T-helper 1 cell treated with Interleukin-12 subunit alpha and Interleukin-12 subunit beta and Interleukin-4 antibody, amounts not matched to agents 30 μg/mL and 1 μg/mL, for 36 hours (primary cell): ENCODE results near the gene DELE1.

Experiments
- H3K27ac Mint-ChIP-seq: one replicate; pipeline ENCODE4 v1.8.0; 2021; ENCODE audit warnings: mild to moderate bottlenecking, mixed read lengths
- H3K27me3 Mint-ChIP-seq: one replicate; pipeline ENCODE4 v1.8.0; 2021; ENCODE audit warnings: low read depth, mixed read lengths
- H3K36me3 Mint-ChIP-seq: one replicate; pipeline ENCODE4 v1.8.0; 2021; ENCODE audit warnings: low read depth, mixed read lengths
- H3K4me1 Mint-ChIP-seq: one replicate; pipeline ENCODE4 v1.8.0; 2021; ENCODE audit warnings: low read depth, mixed read lengths
- H3K4me3 Mint-ChIP-seq: one replicate; pipeline ENCODE4 v1.8.0; 2021; ENCODE audit warnings: mild to moderate bottlenecking, moderate library complexity, mixed read lengths
- H3K9me3 Mint-ChIP-seq: one replicate; pipeline ENCODE4 v1.8.0; 2021; ENCODE audit warnings: mixed read lengths

DELE1 gene

GRCh38 chr5:141923448-141924313, at the start of gene DELE1:
Gene DELE1, plus strand, starts transcription at chr5:141923871. Its CDS starts 71 bp downstream, at chr5:141923942.
- Mint-ChIP-seq H3K4me1 (peaks cover 20% of the 10 kb centered on the region), H3K9me3 (no peaks in the 10 kb centered on the region), H3K4me3 (peak within 1 kb of the TSS; percentile 91), H3K27me3 (no peaks in the 10 kb centered on the region), H3K36me3 (peaks cover 24% of the 10 kb centered on the region), H3K27ac (peak within 1 kb of the TSS; percentile 90)

GRCh38 chr5:141873933-141874261, 49.8 kb upstream of the DELE1 start:
- no peak overlapping the region for H3K4me3 Mint-ChIP-seq
- H3K36me3 Mint-ChIP-seq = no peaks in the 10 kb centered on the region
- peaks cover 11% of the 10 kb centered on the region for H3K4me1 Mint-ChIP-seq
- H3K9me3 Mint-ChIP-seq = no peaks in the 10 kb centered on the region
- no peak overlapping the region for H3K27ac Mint-ChIP-seq
- H3K27me3 Mint-ChIP-seq = peaks cover 68% of the 10 kb centered on the region

DNA sequence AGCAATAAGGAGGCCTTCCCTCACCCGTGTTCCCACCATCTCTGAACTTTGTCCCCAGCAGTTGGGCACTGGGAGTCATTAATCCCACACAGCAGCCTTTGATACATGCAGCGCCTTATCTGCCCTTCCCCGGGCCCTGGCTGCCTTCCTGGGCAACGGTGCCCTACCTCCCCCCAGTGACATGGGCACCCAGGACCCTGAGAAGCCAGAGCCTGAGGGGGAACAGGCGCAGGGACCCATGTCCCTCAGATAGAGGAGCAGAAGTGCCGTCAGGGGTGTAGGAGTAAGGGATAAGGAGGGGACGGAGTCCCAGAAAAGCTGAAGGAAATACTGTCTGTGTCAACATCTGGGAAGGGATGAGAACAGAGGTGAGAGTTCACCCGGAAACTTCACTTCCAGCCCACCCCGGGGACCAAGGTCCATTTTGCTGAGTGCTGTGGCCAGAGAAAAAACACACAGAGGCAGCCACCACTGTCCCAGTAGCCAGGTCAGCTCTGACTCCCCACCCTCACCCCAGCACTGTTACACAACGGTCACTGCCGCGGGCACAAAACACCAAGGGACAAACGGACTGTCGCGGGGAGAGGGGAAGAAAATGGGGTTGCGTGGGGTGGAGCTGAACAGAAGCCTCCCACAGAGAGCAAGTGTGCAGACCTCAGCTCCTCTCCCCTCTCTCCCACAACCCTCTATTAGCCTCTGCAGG, 49.3 kb upstream of the DELE1 start:
- H3K27ac Mint-ChIP-seq = no peak overlapping the region
- no peak overlapping the region for H3K4me3 Mint-ChIP-seq
- H3K9me3 Mint-ChIP-seq = no peaks in the 10 kb centered on the region

DNA sequence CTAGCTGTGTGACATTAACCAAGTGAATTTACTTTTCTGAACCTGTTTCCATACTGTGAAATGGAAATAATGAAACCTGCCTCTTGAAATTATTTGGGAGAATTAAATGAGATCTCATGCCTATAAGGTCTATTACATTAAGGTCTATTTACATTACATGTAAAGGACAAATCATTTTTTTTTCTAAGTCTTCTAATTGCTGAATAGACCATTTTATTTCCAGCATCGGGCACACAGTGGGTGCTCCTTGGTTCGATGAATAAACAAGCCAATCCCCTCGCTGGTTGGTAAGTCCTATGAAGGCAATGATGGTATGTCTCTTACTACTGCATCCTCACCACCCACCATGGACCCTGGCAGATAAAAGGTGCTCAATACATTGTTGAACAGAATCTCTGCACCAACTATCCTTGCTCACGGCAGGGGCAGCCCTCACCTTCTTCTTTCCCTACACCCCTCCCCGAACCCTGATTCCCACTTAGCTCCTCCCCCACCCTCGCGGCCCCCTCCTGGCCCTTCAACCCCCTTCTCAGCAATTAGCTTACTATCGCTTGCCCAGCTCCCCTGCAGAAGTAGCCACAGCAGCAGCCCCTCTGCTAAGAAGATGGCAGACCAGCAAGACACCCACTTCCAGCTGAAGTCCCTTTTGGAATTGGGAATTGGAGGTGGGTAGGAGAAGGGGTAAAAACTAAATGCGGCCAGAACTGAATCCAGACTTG, 48.5 kb upstream of the DELE1 start:
- Mint-ChIP-seq H3K4me1 (peaks cover 18% of the 10 kb centered on the region), H3K9me3 (no peaks in the 10 kb centered on the region), H3K4me3 (no peak overlapping the region), H3K36me3 (no peaks in the 10 kb centered on the region), H3K27me3 (peaks cover 81% of the 10 kb centered on the region), H3K27ac (no peak overlapping the region)

More for the DNA sequence above, 49.3 kb upstream of the DELE1 start:
- Mint-ChIP-seq H3K27me3 (peaks cover 73% of the 10 kb centered on the region), H3K36me3 (no peaks in the 10 kb centered on the region), H3K4me1 (peaks cover 15% of the 10 kb centered on the region)

DNA sequence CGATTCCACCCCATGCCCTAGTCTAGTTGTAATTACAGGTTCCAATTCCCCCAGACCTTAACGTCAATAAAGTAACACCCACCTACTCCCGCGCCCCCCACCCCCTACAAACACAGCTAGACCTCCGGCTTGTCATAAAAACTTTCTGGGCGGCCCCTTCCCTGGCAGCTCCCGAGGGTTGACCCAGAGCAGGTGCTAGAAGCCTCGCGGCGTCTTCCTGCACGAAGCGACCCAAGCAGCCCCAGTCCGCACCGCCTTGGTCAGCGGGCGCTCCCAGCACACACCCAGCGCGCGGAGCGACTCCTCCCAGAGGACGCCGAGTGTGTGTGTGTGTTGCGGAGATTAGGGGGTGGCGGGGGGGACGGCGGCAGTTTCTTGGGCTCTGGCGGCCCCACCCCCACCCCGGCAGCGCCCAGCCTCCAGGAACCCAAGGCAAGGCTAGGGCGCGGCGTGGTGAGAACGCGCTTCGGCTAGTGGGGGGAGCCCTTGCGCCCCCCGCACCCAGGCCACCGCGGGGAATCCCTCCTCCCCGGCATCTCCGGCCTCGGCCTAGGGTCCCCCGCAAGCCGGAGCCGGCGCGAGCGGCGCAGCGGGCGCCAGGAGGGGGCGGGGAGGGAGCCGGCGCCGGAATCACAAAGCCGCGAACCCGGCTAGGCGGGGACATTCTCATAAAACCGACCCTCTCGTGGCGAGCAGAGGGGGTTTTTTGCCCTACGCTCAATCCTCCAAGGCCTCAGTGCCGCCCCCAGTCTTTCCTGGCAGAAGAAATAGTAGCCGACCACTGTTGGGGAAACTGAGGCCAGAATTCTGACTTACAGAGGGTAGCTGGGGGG, 47.7 kb upstream of the DELE1 start:
- Mint-ChIP-seq H3K36me3 (no peaks in the 10 kb centered on the region), H3K4me3 (no peak overlapping the region), H3K9me3 (no peaks in the 10 kb centered on the region), H3K27ac (no peak overlapping the region), H3K4me1 (peaks cover 18% of the 10 kb centered on the region), H3K27me3 (peaks cover 83% of the 10 kb centered on the region)

DNA sequence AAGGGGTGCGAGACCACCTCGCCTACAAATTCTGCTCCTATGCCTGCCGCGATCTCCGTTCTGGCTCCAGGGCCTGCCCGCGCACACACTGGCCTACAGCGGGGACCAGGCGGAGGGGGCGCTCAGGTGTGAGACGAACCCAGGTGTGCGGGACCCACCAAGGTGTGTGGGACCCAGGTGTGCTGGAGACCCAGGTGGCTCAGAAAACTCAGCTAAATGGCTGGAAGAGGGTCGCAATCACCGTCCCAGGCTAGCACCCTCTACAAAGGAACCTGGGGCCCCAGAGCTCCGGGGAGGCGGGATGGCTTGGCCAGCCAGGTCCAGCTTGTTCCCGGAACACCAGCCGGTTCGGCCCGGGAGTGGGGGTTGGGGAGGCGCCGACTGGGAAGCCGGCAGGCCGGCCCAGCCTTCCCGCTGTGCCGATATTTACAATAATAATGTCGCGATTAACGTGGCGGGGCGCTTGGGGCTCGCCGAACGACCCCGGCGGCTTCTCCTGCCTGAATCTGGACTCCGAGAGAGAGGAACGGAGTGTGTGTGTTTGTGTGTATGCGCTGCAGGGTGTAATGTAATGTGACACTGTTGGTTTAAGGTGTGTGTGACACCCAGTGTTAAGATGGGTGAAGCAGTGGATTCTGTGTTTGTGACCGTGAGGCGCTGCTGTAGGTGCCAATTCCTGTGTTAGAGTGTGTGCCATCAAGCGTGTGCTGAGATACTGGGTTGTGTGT, 46.9 kb upstream of the DELE1 start:
- H3K4me1 Mint-ChIP-seq = peaks cover 18% of the 10 kb centered on the region
- H3K4me3 Mint-ChIP-seq = peak overlapping the region; percentile 26
- H3K36me3 Mint-ChIP-seq = no peaks in the 10 kb centered on the region
- no peak overlapping the region for H3K27ac Mint-ChIP-seq
- peaks cover 83% of the 10 kb centered on the region for H3K27me3 Mint-ChIP-seq
- no peaks in the 10 kb centered on the region for H3K9me3 Mint-ChIP-seq

DNA sequence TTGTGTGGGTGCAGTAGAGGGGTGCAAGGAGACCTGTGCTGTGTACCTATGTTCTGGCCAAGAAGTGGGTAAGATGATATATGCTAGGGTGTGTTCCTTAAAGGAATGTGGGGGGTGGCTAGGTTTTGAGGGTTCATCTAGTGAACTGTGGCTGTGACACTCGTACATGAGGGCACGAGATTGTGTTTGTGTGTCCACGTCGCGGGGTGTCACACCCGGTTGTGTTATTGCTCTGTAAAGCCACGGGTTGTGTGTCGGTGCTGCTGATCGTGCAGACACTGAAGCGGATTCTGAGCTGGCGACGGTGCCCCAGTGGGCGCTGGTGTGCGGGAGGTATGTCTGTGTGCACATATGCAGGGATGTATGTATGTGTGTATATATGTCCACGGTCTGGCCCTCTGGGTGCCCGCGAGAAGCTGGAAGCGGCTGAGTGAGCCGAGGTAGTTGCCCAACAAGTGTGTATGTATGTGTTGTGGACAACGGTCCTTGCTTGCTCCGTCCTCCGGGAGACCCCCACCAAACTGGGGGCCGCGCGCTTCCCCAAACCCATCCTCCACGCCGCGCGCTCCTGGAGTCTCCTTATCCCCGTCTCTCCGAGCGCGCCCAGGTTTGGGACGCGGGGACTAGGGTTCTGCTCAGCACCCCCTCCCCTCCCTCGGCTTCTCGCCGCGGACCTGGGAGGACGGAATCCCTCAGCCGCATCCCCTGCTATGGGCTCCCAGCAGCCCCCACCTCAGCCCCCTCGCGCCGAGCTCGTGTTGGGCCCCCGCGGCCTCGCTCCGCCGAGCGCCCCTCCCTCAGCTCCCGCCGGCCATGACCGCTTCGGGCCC, 46.1 kb upstream of the DELE1 start:
- peaks cover 83% of the 10 kb centered on the region for H3K27me3 Mint-ChIP-seq
- H3K36me3 Mint-ChIP-seq = no peaks in the 10 kb centered on the region

GRCh38 chr5:141878186-141878710, 45.4 kb upstream of the DELE1 start, which contains the start of gene PCDH1:
Gene PCDH1, minus strand, starts transcription at chr5:141878410. Its CDS starts 148 bp downstream, at chr5:141878262.
- peaks cover 83% of the 10 kb centered on the region for H3K27me3 Mint-ChIP-seq
- H3K4me1 Mint-ChIP-seq = peaks cover 21% of the 10 kb centered on the region
- H3K9me3 Mint-ChIP-seq = no peaks in the 10 kb centered on the region
- peak within 1 kb of the TSS; percentile 76 for H3K4me3 Mint-ChIP-seq
- H3K27ac Mint-ChIP-seq = peak within 1 kb of the TSS; percentile 22
- no peaks in the 10 kb centered on the region for H3K36me3 Mint-ChIP-seq

More for the DNA sequence above, 46.1 kb upstream of the DELE1 start:
- no peak overlapping the region for H3K27ac Mint-ChIP-seq
- peak overlapping the region; percentile 58 for H3K4me3 Mint-ChIP-seq
- peaks cover 21% of the 10 kb centered on the region for H3K4me1 Mint-ChIP-seq
- H3K9me3 Mint-ChIP-seq = no peaks in the 10 kb centered on the region

DNA sequence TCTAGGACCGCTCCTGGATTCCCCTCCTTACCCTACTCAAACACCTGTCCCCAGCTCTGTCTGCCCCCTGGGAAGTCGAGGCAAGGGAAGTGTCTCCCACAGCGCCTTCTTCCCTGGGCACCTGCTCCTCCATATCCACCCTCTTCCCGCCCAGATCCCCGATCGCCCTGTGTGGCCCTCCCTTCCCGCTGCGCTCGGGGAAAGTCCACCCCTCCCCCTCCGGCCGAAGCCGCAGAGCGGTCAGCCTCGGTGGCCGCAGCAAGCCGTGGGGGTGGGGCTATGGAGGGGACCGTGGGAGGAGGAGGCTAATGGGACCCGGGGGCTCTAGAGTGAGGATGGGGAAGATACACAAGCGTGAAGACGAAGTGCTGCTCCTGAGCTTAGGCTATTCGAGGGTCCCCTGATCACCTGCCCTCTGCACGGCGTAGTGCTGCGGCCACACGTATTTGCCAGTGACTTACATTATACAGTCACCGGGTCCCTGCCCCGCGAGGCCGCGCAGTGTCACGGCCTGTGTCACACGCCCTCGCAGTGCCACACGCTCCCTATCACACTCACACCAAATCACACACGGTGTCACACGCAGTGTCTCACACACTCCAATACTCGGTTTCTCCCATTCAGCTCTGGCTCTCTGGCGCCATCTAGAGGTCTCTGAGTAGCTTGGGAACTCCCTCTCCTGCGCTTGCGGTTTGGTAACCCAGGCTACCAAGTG, 44.8 kb upstream of the DELE1 start:
- Mint-ChIP-seq H3K27me3 (peaks cover 84% of the 10 kb centered on the region), H3K4me3 (peak overlapping the region; percentile 76), H3K9me3 (no peaks in the 10 kb centered on the region), H3K36me3 (peaks cover 1% of the 10 kb centered on the region), H3K27ac (peak overlapping the region; percentile 22), H3K4me1 (peaks cover 23% of the 10 kb centered on the region)

GRCh38 chr5:141879426-141879759, 44.3 kb upstream of the DELE1 start:
- H3K9me3 Mint-ChIP-seq = no peaks in the 10 kb centered on the region
- peaks cover 84% of the 10 kb centered on the region for H3K27me3 Mint-ChIP-seq
- peak overlapping the region; percentile 47 for H3K27ac Mint-ChIP-seq
- H3K36me3 Mint-ChIP-seq = peaks cover 2% of the 10 kb centered on the region
- peak overlapping the region; percentile 76 for H3K4me3 Mint-ChIP-seq
- peaks cover 24% of the 10 kb centered on the region for H3K4me1 Mint-ChIP-seq

DNA sequence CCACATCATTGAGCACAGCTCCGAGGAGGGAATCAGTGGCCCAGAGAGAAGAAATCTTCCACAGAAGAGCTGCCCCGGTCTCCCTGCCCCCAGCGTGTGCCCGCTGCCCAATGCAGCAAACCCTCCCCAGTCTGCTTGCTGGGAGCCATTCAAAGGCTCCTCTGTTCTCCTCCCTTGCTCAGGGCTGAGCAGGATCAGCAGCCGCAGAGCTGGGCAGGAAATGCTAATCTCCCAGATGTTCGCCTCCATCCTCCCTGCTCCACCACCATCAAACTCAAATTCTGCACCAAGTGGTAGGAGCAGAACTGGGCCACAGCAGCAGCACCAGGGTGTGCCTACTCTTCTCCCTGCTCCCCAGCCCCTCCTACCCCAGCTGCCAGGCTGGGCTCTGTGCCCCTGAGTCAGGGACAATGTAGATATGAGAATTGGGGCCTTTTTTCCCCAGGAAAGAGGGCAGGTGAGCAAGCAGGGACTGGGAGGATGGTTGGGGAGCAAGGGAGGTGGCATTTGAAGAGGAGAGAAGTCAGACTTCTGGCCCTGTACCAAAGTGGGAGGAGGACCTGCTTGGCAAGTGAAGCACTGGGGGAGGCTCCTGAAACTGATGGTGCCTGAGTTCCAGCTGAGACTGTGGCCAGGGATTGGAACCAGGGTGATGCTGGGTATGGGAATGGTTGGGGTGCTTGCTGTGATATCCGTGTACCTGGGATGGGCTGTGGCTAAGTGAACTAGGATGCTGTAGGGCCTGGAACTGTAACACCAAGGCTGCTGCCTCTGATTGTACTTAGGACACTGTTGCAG, 43.5 kb upstream of the DELE1 start:
- Mint-ChIP-seq H3K36me3 (peaks cover 2% of the 10 kb centered on the region), H3K27me3 (peaks cover 84% of the 10 kb centered on the region), H3K9me3 (no peaks in the 10 kb centered on the region), H3K27ac (peak overlapping the region; percentile 47), H3K4me1 (peaks cover 24% of the 10 kb centered on the region), H3K4me3 (no peak overlapping the region)
